ENCODE results near the gene ATG2A.

DNA sequence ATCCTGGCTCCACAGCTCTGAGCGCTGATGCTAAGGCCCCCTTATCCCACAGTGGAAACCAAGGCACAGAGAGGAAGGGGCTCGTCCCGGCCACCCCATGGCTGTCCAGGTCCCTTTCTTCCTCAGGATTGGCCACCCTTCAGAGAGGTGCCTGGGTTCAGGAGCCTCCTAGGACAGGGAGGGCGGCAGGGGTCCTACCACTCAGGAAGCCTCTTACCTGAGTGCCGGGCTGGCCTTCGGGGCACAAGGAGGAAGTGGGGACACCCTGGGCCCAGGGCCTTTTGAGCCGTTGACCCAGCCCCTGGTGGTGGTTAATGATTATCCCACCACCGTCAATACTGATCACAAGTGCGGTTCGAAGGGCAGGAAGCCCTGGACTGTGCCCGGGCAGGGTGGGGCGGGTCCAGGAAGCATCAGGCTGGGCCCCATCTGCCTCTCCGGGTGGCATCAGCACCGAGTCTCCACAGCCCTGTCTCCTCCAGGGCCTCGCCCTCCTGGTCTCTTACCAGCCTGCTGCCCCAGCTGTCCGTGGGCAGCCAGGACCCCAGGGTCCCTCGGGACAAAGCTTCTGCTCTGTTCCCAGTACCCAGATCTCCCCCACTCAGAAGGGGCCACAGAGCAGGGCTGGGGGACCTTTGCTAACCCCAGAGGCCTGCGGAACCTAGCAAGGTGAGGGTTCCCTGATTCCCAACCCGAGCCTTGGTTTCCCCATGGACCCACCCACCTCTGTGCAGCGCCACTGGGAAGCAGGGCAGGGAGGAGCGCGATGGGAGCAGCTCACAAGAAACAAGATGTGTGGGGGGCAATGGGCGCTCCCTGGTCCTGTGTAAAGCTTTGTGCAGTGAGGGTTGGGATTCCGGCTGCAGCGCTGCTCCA lies 23.6 kb downstream of the ATG2A start:
- TF ChIP-seq, protein P1, sequence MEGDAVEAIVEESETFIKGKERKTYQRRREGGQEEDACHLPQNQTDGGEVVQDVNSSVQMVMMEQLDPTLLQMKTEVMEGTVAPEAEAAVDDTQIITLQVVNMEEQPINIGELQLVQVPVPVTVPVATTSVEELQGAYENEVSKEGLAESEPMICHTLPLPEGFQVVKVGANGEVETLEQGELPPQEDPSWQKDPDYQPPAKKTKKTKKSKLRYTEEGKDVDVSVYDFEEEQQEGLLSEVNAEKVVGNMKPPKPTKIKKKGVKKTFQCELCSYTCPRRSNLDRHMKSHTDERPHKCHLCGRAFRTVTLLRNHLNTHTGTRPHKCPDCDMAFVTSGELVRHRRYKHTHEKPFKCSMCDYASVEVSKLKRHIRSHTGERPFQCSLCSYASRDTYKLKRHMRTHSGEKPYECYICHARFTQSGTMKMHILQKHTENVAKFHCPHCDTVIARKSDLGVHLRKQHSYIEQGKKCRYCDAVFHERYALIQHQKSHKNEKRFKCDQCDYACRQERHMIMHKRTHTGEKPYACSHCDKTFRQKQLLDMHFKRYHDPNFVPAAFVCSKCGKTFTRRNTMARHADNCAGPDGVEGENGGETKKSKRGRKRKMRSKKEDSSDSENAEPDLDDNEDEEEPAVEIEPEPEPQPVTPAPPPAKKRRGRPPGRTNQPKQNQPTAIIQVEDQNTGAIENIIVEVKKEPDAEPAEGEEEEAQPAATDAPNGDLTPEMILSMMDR (IDR thresholded peaks at IDR 0.05) = no peak
- TF ChIP-seq POLR2A (IDR thresholded peaks at IDR 0.05; ENCODE audit: low read depth) = no peak

All from esophagus muscularis mucosa (tissue), 3 donors.